ENCODE measurements around the gene MARCHF11.

The MARCHF11 gene
- total RNA-seq = 0 reads per million in 3 experiments

GRCh38 chr5:16179511-16179935 lies at the start of gene MARCHF11:
Gene MARCHF11 (minus strand): TSS chr5:16179791. CDS start chr5:16179575, 216 bp downstream.
- no peak for DNase-seq

- no peak for DNase-seq
These were observed 46.3 kb upstream of the MARCHF11 start for GRCh38 chr5:16225927-16226326.

DNA sequence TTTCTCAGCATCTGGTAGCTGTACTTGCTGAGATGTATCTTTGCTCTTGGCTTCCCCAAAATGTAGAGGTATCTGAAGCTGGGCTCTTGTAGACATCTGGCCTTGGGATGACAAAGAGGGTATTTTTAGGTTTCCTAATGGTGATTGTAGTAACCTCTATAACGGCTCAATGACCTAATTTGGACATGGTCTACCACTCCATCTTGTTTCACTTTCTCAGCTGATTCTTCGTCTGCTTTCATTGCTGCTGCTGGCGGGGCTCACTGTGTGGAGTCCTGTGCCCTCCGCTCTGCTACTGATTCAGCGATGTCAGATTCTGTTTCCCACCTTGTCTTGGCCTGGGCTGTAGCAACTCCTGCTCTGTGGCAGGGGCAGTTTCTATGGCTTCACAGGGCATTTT lies 12.7 kb upstream of the MARCHF11 start:
- DNase-seq = no peak

DNA sequence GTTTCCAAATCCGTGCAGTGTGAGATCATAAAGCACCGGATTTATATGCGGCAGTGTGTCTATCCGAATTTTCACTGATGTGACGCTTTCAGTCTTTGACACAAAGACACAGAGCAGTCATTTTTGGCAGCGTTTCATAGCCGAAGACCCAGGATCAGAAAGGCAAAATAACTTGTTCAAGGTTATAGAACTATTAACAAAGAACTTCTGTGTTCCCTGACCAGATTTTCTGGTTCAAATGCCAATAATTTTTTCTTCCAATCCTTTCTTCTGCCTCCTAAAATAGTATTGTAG lies 1.1 kb upstream of the MARCHF11 start:
- no peak for DNase-seq

DNA sequence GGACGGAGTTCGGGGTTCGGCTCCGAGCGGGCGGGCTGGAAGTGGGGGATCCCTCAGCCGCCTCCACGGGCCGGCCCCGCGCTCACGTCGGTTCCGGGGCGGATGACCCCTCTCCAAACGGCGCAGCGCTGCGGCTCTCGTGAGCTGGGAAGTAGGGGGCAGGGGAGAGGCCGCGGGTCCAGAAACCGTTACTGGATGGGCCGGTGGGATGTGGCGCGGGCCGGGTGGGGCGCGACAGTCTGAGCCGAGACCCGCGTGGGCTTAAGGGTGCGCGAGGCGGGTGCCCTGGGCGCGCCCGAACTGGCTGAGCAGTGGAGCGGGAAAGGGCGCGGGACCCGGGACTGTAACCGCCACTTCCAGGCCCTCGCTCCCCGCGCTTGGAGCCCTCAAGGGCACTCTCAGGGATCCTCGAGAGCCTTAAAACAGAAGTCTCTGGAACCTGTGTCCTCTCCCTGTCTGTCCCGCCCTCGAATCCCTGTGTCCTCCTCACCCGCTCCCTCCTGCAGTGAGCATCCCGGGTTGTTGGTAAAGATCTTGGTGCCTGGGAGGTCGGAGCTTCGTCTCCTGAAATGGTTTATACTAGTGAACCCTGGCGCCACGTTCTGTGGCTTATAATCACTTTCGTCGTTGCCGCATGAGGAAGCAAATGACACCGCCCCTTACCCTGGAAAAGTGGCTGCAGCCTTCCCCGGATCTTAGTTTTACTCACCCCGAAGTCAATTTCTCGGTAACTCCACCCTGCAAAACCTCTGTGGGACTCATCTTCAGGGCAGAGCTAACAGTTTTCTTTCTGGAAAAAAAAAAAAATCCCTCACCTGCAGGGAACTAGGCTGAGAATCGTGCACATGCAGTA lies 571 bp upstream of the MARCHF11 start:
- no peak for DNase-seq

DNA sequence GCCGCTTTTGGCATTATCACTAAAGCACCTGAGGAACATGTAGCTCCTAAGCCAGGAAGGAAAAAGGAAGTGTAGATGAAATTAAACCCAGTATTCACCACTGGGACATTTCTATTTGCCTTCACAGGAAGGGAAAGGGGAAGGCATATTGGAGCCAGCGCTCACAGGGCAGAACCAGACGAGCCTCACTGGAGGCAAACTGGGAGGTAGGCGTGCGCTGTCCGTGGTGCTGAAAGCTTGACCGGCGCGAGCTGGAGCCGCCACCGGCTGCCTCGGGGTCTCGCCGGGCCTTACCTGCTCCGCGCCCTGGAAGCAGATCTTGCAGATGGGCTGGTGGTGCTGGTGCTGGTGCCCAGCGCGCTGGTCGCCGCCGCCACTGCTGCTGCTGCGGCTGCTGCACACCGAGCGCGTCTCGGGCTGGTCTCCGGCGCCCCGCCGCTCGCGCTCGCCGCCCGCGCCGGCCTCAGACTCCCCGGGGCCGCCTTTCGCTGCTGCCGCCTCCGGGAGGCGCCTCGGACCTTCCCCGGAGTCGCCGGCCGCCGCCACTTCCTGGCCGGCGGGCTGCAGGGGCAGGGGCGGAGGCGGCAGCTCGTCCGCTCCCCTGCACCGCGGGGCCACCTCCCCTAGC lies 732 bp downstream of the MARCHF11 start:
- DNase-seq = no peak

DNA sequence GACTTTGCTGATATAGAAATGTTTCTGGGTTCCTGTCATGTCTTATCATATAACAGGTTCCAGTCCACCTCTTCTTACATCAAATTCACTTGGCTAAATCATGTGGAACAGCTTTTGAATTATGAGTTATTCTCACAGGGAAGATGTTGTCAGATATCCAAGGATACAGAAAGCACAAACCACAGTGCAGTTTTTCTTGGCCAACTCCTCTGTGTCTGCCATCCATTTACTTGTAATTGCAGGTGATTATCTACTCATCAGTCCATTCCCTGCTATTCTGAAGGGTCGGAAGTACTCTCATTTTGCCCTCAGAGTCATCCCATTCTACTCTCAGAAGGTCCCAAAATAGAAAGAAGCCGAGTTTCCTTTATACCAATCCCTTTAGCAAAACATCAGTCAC lies 10.0 kb downstream of the MARCHF11 start:
- DNase-seq = no peak

- DNase-seq = no peak
These were observed 18.9 kb downstream of the MARCHF11 start for GRCh38 chr5:16160706-16161105.

GRCh38 chr5:16159636-16160035 lies 20.0 kb downstream of the MARCHF11 start:
- no peak for DNase-seq

DNA sequence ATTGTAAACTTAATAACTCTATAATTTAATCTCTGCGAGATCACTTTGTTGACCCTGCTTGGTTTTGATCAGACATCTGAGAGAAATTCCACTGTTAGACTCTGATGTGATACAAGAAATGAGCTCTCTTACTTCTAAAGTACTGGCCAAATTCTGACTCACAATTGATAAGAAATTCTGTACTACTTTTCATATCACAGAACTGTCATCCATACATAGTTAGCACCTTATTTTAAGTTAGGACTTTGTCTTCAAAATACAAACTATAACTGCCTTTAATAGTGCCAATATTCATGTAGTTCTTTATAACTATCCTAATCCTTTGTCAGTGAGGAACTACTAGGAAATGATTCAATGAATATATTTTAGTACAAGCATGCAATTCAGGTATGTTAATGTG lies 23.4 kb downstream of the MARCHF11 start:
- no peak for DNase-seq

GRCh38 chr5:16152601-16153568 lies 26.7 kb downstream of the MARCHF11 start:
- DNase-seq = no peak

- DNase-seq = no peak
These were observed 30.0 kb downstream of the MARCHF11 start for GRCh38 chr5:16149621-16150020.

DNA sequence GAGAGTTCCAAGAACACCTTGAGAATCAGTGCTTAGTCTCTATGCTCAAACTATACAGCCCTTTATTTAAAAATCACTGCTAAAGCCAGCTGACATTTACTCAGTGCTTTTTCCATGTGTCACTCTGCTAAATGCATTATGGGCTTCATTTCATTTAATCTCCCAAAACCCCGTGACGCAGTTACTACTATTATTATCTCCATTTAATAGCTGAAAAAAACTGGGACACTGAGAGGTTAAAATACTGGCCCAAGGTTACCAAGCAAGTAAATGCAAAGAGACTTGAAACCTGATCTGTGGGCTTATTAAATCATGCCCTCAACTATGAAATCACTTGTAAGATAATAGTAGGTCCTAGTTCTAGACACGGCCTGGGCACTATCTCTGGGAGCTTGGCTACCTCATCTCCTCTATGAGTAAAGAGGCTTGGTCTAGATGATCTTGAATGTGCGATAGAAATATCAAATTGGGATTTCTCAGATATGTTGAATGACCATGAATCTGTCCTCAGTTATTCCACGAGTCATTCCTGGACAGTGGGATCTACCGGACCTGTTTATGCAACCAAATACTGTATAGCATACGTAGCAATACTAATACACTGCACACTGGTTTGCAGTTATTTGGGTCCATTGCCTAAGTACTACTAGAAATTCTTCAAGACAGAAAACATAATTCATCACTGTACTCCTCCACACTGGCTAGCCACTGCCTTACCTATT lies 32.3 kb downstream of the MARCHF11 start:
- no peak for DNase-seq

DNA sequence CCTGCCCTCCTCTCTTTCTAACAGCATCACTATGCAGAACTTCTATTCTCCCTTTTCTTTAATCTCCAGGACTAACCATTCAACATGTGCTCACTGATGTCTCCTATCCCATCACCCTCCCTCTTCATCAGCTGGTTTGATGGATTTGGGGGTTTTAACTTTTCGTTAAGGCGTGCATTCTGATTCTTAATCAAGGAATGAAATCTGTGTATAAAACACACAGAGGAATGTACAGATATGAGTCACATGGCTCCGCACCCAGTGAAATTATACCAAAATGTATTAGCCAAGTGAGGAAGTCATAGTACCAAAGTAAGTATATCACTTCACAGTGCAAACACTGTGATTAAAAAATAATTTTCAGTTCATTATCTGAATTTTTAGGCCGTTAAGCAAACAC lies 35.2 kb downstream of the MARCHF11 start:
- no peak for DNase-seq

DNA sequence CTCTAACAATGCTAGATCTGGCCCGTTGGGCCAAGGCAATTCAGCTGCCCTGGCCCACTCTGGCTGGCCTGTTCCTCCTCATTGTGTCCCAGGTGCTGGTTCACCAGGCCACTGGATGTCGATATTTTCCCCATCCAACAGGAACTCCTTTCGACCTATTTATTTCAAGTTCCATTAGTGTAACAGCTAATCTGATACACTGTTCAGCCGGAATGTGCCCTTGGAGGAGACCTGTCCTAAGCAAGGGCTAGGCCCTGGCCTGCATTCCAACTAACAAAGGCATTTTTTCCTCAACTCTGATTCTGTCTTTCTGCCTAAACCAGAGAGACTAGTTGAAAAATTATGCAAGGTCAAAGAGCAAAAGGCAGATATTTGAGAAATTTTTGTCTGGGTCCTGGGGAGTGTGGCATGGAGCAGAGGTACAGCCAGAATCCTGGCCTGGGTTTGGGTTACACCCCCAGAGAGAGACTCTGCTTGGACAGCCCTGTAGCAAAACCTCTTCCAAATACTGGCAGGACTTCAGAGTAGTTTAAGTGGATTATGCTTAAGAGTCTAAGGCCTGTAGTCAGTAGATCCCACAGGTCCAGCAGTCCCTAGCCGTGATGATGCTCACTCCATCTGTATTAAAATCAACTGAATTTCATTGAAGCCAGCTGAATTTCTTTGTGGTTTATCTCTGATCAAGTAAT lies 36.1 kb downstream of the MARCHF11 start:
- no peak for DNase-seq

DNA sequence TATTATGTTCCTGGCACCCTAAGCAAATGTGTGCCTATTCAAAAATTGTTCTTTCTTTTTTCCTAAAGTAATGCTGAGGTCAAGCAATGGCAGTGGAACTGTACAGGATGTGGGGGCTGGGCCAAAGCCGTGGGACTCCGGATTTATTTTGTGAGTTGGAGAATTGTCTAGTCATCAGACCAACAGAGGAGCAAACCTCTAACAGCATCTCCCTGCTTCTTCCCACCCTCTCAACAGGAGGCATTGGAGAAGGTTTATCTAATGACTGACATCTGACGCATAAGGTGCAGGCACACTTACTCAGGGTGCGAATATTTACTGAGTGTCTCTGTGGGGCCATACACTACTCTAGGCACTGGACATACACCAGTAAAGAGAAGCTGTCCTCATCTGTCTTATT lies 38.6 kb downstream of the MARCHF11 start:
- no peak for DNase-seq

DNA sequence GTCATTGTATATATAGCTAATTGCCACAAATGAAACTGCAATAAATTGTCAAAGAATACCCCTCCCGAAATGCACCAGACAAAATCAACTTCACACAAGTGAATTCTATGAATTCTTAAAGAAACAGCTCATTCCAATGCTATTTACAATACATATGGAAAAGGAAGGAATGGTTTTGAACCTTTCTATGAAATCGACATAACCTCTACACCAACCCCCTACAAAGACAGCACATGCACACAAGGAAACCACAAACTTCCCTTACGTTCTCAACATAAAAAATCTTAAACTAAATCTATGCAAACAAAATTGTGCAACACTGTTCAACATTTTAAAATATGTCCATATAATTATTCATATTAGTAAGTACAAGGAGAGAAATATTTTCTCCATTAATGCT lies 39.2 kb downstream of the MARCHF11 start:
- DNase-seq = no peak

GRCh38 chr5:16137177-16137576 lies 42.4 kb downstream of the MARCHF11 start:
- no peak for DNase-seq

GRCh38 chr5:16135506-16135905 lies 44.1 kb downstream of the MARCHF11 start:
- DNase-seq = no peak

DNA sequence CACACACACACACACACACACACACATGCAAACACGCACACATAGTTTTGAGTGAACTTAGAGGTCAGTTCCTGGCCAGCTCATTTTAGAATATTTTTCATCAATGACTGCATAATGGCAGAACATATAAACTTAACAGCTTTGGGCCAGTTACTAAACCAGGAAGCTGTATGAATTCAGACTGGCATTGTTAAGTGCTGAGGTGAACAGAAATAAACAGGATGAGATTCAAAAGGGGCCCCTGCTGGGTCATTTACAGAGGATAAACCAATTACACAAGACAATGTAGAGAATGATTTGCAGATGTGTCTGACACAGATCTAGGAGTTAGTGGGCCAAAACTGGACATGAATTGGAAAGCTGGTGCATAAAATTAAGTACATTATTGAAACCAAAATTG lies 44.6 kb downstream of the MARCHF11 start:
- no peak for DNase-seq

DNA sequence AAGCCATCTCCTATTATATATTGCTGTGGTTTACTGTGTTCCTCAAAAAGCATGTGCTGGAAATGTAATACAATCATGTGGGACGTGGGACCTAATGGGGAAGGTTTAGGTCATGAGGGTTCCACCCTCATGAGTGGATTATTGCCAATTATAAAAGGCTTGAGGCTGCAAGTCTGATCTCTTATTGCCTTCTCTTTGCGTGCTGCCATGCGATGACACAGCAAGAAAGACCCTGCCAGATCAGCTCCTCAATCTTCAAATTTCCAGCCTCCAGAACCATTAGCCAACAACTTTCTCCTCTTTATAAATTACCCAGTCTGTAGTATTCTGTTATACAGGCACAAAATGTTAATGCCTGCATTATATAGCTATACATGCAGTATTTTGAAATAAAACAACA lies 45.4 kb downstream of the MARCHF11 start:
- no peak for DNase-seq

DNA sequence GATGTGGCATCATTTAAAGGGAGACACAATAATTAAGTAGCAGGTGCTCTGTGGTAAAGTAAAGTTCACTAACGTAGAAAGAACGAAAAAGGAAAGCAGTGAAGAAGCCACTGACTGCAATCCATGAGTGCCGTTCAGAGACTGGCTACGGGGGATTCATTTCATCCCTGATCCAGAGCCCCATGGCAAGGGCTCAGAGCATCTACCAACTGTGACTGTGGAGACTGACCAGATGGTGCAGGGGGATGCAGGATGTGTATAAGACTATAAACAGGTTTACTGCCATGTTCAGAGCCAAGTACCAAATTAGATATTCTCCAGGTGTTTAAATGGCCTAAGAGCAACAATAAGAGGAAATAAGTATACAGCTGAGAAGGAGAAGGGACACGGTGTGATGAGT lies 47.7 kb downstream of the MARCHF11 start:
- no peak for DNase-seq
